NT2/D1 (cell line): ENCODE data around the gene PPARA.

Experiments
- YY1 ChIP-seq: IDR thresholded peaks from 2 replicates; pipeline ENCODE4 v1.6.1; 2011; ENCODE audit not compliant: insufficient read length, insufficient read depth
- ZNF274 ChIP-seq: IDR thresholded peaks from 2 replicates; pipeline ENCODE4 v1.6.1; 2011; ENCODE audit warnings: mild to moderate bottlenecking, low read depth, low read length

DNA sequence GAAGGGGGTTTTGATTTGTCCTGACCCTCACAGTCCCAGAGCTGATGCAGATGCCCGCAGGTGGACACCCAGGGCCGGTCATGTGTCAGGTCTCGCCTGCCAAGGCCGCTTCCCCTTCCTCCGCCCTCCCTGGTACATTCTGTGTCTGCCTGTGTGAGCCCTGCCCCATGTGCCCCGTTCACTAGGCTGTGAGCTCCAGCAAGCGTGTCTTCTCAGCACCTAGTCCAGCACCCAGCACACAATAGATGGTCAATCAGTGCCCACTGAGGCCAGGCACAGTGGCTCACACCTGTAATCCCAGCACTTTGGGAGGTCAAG is 29.9 kb upstream of the PPARA start:
- TF ChIP-seq YY1 (no peak), ZNF274 (no peak)
